Left ventricle myocardium superior (tissue), 1 donor: Measurements from ENCODE around the gene CENPQ. TPM values are rescaled to one million over a fixed set of nuclear protein-coding genes. Genes with fewer than 3 reads are reported as not detected.
"Not testable (repeated sequence)": the region's sequence is repeated elsewhere in the genome, so short reads cannot be mapped to it uniquely, and the experiment has no call there.

Source experiments
- ATAC-seq: fragments of 200-7000 bp; cut with Tn5 transposase; one replicate; pipeline ENCODE4 v1.9.1; 2020; ENCODE audit warnings: mild to moderate bottlenecking, moderate library complexity
- DNase-seq: peaks from one replicate; pipeline ENCODE4 v3.0.0-alpha.2; 2020
- intact Hi-C: fragments of 100-400 bp; cut with micrococcal nuclease; formaldehyde crosslinking; loops from one replicate; pipeline ENCODE4 v1.11.0; 2022
- long read RNA-seq: library from polyadenylated mRNA; unstranded; transcript quantifications from one replicate; pipeline ENCODE4 v2.0.0, GENCODE V29; 2021
- total RNA-seq: library from RNA; stranded (reverse); fragmentation: NEBNext Ultra II Directional; extraction: Animal tissue kit (Norgen Biotek cat#: 25700); gene quantifications from one replicate; pipeline ENCODE4 v1.2.1, GENCODE V29; 2021
- donor health status: DM: no; HTN: yes; CAD: no; lungs with severe emphysema.

CENPQ gene, protein sequence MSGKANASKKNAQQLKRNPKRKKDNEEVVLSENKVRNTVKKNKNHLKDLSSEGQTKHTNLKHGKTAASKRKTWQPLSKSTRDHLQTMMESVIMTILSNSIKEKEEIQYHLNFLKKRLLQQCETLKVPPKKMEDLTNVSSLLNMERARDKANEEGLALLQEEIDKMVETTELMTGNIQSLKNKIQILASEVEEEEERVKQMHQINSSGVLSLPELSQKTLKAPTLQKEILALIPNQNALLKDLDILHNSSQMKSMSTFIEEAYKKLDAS
- 3.2 TPM for total RNA-seq
- long read RNA-seq, partial matches to known transcripts: 0 of 6 reads
- long read RNA-seq, other reads (novel, unspliced or antisense): 3 of 6 reads

DNA sequence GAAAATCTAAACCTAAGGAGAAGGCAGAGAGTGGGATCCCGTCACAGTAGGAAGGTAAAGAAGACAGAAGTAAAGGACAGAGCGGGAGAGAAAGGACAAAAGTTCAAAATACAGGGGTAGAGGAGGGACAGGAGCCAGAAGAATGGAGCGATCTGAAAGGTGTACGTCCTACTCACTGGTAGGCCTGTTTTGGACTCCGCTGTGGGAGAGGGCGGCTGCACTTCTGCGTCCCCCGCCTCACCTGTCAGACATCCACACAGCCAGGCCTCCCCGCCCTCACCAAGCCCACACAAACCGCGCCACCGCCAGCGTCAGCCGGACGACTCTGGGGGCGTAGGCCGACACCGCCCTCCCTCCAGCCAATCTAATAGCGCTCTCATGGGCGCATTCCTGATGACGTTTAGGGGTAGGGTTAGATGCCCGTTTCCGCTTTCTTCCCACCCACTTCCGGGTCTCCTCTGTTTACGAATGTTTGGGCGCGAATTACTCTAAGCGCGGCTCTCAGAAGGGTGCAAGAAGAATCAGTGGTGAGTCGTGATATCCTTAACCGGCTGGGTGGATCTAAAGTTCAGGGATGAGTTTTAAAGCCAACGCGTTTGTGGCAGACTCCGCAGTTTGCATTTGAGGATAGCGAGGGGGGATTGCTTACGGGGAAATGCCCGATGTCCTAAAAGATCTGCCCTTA is at the start of gene CENPQ, which contains the start of gene MMUT:
Gene CENPQ (plus strand): TSS at position 444 of the 685 bp plus-strand sequence. CDS start 6,807 bp downstream, outside the sequence.
Gene MMUT (minus strand): TSS at position 327 of the 685 bp plus-strand sequence. CDS start 3,787 bp downstream, outside the sequence.
- peak; percentile 92 for DNase-seq
- intact Hi-C loops: no loop called here

DNA sequence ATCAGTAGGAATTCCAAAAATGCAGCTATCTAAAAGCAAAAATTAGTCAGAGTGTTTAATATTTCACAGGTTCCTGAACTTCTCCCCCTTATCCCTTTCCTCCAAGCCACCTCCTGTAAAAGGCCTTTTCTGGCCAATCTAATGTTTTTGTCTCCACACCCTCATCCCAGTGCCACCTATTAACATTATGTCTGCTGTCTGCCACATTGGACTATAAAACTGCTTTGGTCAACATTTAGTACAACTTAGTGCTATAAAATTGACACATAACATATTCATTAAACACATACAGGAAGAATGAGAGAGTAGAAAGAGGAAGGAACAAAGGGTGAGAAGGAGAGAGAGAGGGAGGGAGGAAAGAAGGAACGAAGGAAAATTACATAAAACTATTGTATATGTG is 47.8 kb upstream of the CENPQ start:
- no peak for DNase-seq
- intact Hi-C loops: no loop called here
- no peak for ATAC-seq

More for the DNA sequence above, at the start of gene CENPQ, which contains the start of gene MMUT:
- peak; percentile 100 for ATAC-seq

DNA sequence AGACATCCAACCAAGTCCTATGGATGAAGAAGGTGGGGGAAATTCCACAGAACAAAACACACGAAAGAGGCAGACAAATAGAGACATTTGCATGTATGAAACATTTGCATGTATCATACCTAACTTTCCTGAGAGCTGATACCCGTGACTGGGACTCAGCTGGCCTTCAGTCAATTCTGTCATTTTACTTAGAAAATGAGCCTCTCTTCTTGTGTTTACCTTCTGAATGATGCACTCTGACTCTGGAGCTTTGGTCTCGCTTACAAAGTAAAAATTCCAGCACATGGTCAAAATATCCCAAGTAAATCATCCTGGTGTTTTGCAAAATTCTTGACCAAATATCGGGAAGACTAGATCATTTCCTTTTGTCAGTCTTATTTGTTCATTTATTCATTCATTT is 47.0 kb upstream of the CENPQ start:
- no peak for DNase-seq
- ATAC-seq: no peak
- intact Hi-C loops: no loop called here

DNA sequence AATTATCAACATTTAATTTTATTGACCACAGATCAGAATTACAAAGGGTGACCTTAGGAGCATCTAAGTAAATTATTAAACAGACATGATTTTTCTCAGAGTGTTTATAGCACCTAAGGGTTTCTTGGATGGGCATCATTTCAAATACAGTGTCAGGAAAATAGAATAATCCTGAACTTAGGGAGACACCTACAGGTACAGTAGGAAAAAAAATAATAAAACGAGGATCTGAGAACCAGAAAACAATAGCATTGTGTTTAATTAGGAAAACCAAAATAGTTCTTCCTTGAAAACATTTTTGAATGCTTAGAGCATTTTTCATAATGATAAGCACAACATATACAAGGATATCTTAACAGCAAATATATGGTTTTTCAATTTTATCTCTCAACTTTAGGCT is 39.4 kb upstream of the CENPQ start:
- DNase-seq (no peak), ATAC-seq (no peak)
- intact Hi-C loops: no loop called here

DNA sequence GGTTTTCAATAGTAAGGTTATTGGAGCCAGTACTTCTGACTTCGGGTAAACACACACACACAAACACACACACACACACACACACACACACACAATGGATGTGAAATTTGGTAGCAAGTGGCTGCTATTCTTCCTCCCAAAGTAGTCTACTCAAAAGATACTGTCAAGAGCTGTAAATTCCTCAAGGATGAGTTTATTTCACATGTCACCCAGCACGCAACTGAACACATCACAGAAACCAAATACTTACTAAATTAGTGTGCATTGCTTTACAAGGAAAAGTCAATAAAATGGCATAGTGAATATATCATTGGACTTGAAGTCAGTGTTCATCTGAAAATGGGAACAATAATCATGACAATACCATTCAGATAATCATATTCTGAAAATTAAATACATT is 33.0 kb upstream of the CENPQ start:
- DNase-seq (no peak), ATAC-seq (no peak)
- intact Hi-C loops: no loop called here

DNA sequence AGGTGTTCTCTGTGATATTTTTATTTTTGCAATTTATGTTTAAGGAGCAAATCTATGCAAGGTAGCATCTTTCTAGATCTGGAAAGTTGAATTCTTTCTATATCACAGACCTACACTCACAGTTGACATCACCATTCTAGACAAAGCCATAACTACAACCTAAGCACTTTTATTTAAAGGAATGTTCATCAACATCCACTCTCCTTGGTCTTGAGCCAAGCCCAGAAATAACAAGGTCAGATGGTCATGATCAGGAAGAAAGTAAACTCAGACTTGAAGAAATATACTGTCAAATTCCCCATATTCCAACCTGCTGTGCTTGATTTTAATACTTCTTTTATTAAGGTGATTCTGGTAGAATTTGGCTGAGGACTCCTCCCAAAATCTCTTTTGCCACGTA is 32.3 kb upstream of the CENPQ start:
- ATAC-seq: no peak
- intact Hi-C loops: no loop called here

DNA sequence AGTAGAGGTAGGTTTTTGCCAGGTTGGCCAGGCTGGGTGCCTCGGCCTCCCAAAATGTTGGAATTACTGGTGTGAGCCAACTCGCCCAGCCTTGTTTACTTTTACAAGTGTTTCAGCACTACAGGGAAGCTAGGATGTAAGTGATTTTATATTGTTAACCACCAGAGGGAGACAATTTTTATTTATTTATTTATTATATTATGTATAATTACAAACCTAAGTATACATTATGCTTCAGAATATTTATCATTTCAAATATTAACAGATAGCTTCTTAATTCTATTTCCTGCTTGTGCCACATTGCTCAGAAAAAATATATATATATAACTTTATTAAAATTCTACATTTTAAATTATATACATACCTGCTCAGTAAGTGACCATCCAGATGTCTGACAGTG is 9.9 kb upstream of the CENPQ start:
- DNase-seq (no peak), ATAC-seq (no peak)
- intact Hi-C loops: no loop called here

More for the DNA sequence above, 32.3 kb upstream of the CENPQ start:
- no peak for DNase-seq

DNA sequence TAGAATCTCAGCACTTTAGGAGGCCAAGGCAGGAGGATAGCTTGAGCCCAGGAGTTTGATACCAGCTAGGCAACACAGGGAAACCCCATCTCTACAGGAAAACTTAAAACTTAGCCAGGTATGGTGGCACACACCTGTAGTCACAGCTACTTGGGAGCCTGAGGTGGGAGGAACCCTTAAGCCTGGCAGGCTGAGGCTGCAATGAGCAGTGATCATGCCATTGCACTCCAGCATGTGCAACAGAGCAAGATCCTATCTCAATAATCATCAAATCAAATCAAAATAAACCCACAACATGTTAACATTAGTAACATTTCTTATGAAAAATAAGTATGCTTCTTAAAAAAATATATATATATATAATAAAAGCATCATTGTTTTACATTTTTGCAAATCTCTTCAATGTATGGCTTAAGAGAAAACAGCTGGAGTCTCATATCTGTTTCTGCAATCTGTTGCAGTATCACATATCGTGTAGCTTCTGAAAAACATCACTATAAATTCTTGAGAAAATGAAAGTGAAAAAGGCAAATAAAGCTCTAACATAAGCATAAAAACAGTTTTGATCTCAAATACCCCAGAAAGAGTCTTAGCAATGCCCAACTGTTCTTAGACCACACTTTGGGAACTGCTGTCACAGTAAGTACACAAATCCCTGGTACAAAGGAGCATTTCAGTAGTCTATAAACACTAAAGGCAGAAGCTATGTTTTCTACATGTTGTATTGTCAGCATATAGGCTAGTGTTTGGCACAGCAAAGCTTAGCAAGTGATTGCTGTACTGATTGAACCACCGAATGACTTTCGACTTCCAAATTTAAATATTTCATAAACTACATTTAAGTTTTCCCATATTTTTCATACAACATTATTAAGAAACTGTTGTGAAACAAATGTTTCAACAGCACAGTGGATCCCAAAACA is 8.1 kb upstream of the CENPQ start:
- ATAC-seq: no peak
- DNase-seq: no peak
- intact Hi-C loops: no loop called here

DNA sequence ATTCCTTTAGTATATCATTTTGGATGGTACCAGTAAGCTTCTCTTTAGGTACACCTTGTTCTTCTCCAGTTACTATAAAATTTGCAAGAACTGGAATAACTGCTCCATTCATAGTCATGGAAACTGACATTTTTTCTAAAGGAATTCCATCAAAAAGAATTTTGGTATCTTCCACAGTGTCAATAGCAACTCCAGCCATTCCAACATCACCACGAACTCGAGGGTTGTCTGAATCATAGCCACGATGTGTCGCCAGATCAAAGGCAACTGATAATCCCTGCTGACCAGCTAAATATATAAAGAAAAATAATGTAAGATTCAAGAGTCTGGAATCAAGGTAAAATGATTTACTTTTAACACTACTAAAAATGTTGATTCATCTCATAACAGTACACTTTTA is 5.4 kb upstream of the CENPQ start:
- ATAC-seq: no peak
- intact Hi-C loops: no loop called here
- no peak for DNase-seq

DNA sequence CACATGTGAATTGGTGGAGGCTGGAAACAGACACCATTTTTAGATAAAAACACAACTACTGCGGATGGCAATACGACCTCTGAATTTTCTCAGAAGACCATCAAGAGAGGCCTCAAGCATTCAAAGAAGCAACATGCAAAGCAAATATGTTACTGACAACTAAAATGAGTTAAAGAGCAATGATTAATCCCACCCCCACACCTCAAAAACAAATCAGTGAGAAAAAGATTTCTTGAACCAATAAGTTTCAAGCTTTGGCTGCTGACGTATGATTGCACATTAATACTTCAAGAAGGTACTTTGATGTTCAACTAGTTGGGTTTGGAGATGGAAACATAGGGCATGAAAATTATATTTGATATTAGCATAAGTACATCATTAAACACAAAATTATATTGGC is 1.1 kb upstream of the CENPQ start:
- DNase-seq: no peak
- intact Hi-C loops: no loop called here
- no peak for ATAC-seq

DNA sequence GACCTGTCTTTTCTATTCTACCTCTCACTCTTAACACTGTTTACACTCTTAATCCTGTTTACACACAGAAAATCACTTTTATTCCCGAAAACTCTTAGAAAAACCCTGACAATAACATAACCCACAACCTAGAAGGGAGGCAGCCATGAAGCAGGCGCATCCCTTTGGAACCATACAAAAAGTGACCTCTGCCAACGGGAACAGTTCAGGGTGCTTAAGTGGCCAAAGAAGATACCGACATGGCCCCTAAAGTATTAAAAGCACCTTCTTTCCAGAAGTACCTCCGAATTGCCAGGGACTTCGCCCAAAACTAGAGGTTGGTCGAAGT is 607 bp upstream of the CENPQ start:
- intact Hi-C loops: no loop called here
- ATAC-seq (peak; percentile 32), DNase-seq (no peak)

DNA sequence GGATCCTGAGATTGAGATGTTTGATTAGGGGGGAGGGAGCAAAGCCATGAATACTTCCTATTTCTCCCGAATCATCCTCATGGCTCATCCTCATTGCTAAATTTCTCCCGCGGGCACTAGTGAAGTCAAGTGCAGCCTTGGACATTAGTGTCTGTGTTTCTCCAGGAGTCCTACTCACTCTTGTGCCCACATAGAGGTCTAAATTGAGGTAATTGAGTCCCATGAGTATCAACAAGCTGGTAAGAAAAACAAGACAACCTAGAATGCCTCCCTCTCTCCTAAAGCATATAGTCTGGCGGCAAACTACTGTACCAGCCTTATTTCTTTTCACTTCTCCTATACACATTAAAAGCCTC is 420 bp downstream of the CENPQ start:
- no peak for DNase-seq
- ATAC-seq: no peak
- intact Hi-C loops: no loop called here

DNA sequence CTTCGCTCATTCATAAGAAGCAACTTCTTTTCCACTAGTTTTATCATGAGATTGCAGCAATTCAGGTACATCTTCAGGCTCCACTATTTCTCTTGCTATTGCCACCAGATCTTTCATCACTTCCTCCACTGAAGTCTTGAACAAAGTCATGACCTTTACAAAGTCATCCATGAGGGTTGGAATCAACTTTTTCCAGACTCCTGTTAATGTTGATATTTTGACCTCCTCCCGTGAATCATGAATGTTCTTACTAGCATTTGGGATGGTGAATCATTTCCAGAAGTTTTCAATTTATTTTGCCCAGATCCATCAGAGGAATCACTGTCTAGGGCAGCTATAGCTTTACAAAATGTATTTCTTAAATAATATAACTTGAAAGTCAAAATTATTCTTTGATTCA is 1.5 kb downstream of the CENPQ start:
- no peak for DNase-seq
- ATAC-seq: no peak
- intact Hi-C loops: no loop called here

DNA sequence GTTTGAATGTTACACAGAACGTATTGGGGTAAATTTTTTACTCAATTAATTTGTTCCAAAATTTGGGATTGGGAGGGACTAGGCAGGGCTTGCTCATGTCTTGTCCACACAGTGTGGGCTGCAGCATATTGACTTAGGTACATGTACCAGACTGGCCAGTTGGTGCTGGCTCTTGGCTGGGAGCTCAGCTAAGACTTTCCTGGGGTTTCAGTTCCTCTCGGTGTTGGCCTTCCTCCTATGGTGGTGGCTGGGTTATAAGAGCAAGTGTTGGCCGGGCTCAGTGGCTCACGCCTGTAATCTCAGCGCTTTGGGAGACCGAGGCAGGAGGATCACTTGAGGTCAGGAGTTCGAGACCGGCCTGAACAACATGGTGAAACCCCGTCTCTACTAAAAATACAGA is 4.9 kb downstream of the CENPQ start:
- intact Hi-C loops: no loop called here
- no peak for DNase-seq
- no peak for ATAC-seq

DNA sequence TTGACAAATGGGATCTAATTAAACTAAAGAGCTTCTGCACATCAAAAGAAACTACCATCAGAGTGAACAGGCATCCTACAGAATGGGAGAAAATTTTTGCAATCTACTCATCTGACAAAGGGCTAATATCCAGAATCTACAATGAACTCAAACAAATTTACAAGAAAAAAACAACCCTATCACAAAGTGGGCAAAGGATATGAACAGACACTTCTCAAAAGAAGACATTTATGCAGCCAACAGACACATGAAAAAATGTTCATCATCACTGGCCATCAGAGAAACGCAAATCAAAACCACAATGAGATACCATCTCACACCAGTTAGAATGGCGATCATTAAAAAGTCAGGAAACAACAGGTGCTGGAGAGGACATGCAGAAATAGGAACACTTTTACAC is 13.4 kb downstream of the CENPQ start:
- intact Hi-C loops, ATAC-seq, DNase-seq: not testable (repeated sequence)

DNA sequence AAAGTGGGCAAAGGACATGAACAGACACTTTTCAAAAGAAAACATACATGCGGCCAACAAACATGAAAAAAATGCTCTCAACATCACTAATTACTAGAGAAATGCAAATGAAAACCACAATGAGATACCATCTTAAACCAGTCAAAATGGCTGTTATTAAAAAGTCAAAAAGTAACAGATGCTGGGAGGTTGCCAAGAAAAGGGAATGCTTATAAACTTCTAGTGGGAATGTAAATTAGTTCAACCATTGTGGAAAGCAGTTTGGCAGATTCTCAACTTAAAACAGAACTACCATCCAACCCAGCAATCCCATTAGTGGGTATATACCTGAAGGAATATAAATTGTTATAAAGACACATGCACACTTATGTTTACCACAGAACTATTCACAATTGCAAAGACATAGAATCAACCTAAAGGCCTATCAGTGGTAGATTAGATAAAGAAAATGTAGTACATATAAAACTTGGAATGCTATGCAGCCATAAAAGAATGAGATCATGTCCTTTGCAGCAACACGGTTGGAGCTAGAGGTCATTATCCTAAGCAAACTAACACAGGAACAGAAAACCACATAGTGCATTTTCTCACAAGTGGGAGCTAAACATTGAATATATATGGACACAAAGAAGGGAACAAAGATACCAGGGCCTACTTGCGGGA is 16.3 kb downstream of the CENPQ start:
- intact Hi-C loops: no loop called here
- DNase-seq (no peak), ATAC-seq (no peak)

DNA sequence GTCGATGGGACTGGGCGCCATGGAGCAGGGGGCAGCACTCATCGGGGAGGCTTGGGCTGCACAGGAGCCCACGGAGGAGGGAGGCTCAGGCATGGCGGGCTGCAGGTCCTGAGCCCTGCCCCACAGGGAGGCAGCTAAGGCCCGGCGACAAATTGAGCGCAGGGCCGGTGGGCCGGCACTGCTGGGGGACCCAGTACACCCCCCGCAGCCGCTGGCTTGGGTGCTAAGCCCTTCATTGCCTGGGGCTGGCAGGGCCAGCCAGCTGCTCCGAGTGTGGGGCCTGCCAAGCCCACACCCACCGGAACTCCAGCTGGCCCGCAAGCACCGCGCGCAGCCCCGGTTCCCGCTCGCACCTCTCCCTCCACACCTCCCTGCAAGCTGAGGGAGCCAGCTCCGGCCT is 18.7 kb downstream of the CENPQ start:
- DNase-seq, ATAC-seq, intact Hi-C loops: not testable (repeated sequence)

DNA sequence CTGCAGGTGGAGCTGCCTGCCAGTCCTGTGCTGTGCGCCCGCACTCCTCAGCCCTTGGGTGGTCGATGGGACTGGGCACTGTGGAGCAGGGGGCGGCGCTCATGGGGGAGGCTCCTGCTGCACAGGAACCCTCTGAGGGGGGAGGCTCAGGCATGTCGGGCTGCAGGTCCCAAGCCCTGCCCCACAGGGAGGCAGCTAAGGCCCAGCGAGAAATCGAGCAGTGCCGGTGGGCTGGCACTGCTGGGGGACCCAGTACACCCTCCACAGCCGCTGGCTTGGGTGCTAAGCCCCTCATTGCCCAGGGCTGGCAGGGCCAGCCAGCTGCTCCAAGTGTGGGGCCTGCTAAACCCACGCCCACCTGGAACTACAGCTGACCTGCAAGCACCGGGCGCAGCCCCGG is 20.2 kb downstream of the CENPQ start:
- ATAC-seq, DNase-seq, intact Hi-C loops: not testable (repeated sequence)

DNA sequence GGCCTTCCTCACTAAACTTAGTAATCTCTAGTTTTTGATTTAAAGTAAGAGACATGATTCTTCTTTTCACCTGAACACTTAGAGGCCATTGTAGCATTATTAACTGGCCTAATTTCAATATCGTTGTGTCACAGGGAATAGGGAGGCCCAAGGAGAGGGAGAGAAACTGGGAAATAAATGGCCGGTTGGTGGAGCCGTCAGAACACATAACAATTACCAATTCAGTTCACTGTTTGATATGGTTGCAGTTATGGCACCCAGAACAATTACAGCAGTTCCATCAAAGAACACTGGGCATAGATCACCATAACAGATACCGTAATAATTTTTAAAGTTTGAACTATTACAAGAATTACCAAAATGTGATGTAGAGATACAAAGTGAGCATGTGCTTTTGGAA is 27.5 kb downstream of the CENPQ start:
- no peak for ATAC-seq
- intact Hi-C loops: no loop called here
- no peak for DNase-seq
